Lower leg skin (tissue), 3 donors: Measurements from ENCODE around the gene ANAPC16.

ENCODE experiments used
- CTCF ChIP-seq, 3 donors: fragments of 450-650 bp; IDR thresholded peaks; one replicate each; pipeline ENCODE4 v1.5.1; 2016; ENCODE audit warnings: antibody characterized with exemption in 3 of 3, mild to moderate bottlenecking in 3 of 3, moderate library complexity in 2 of 3
- POLR2A ChIP-seq, 2 donors: fragments of 450-650 bp; IDR thresholded peaks; one replicate each; pipeline ENCODE4 v1.6.1; 2016 to 2017; ENCODE audit warnings: antibody characterized with exemption in 2 of 2, mild to moderate bottlenecking in 1 of 2, moderate library complexity in 1 of 2

GRCh38 chr10:72201293-72201692 lies 14.5 kb upstream of the ANAPC16 start:
- TF ChIP-seq CTCF (IDR thresholded peaks at IDR 0.05) (no peak), POLR2A (IDR thresholded peaks at IDR 0.05) (no peak)
